IPS-15b (cell line): ENCODE measurements around the gene GPRASP2.
"Not testable (repeated sequence)": the region's sequence is repeated elsewhere in the genome, so short reads cannot be mapped to it uniquely, and the experiment has no call there.

Experiments
- H3K27me3 ChIP-seq: one replicate; pipeline ENCODE4 v1.6.1; 2013; ENCODE audit warnings: low read length; ENCODE audit not compliant: control insufficient read depth, insufficient read depth
- H3K36me3 ChIP-seq: one replicate; pipeline ENCODE4 v1.6.1; 2013; ENCODE audit warnings: low read length; ENCODE audit not compliant: control insufficient read depth, insufficient read depth
- H3K4me1 ChIP-seq: one replicate; pipeline ENCODE4 v1.6.1; 2013; ENCODE audit warnings: mild to moderate bottlenecking, low read length; ENCODE audit not compliant: control insufficient read depth, insufficient read depth
- H3K4me3 ChIP-seq: one replicate; pipeline ENCODE4 v1.5.1; 2013; ENCODE audit warnings: low read depth, low read length
- H3K9ac ChIP-seq: one replicate; pipeline ENCODE4 v1.6.1; 2013; ENCODE audit warnings: low read depth, mild to moderate bottlenecking, low read length
- H3K9me3 ChIP-seq: one replicate; pipeline ENCODE4 v1.6.1; 2013; ENCODE audit warnings: mild to moderate bottlenecking, low read length; ENCODE audit not compliant: control insufficient read depth, insufficient read depth

The GPRASP2 gene

GRCh38 chrX:102712981-102713625 lies 855 bp downstream of the GPRASP2 start:
- no peaks in the 10 kb centered on the region for H3K4me1 ChIP-seq
- H3K27me3 ChIP-seq = peaks cover 10% of the 10 kb centered on the region
- no peaks in the 10 kb centered on the region for H3K9me3 ChIP-seq
- H3K9ac ChIP-seq = no peak overlapping the region
- peak overlapping the region; percentile 74 for H3K4me3 ChIP-seq
- H3K36me3 ChIP-seq = peaks cover 5% of the 10 kb centered on the region

DNA sequence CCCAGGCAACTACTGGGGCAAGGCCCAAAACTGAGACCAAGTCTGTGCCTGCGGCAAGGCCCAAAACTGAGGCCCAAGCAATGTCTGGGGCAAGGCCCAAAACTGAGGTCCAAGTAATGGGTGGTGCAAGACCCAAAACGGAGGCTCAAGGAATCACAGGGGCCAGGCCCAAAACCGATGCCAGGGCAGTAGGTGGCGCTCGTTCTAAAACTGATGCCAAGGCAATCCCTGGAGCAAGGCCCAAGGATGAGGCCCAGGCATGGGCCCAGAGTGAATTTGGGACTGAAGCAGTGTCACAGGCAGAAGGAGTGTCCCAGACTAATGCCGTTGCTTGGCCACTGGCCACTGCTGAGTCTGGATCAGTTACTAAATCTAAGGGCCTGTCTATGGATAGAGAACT lies 2.7 kb downstream of the GPRASP2 start:
- Histone ChIP-seq H3K27me3 (peaks cover 10% of the 10 kb centered on the region), H3K4me3 (no peak overlapping the region)

GRCh38 chrX:102715967-102716366 lies 3.7 kb downstream of the GPRASP2 start:
- H3K9me3 ChIP-seq = no peaks in the 10 kb centered on the region
- peaks cover 5% of the 10 kb centered on the region for H3K36me3 ChIP-seq
- H3K4me1 ChIP-seq = no peaks in the 10 kb centered on the region
- H3K4me3 ChIP-seq = no peak overlapping the region
- H3K27me3 ChIP-seq = peaks cover 5% of the 10 kb centered on the region
- no peak overlapping the region for H3K9ac ChIP-seq

More for the DNA sequence above, 2.7 kb downstream of the GPRASP2 start:
- H3K36me3 ChIP-seq = peaks cover 5% of the 10 kb centered on the region
- no peaks in the 10 kb centered on the region for H3K4me1 ChIP-seq
- H3K9me3 ChIP-seq = no peaks in the 10 kb centered on the region
- H3K9ac ChIP-seq = no peak overlapping the region

DNA sequence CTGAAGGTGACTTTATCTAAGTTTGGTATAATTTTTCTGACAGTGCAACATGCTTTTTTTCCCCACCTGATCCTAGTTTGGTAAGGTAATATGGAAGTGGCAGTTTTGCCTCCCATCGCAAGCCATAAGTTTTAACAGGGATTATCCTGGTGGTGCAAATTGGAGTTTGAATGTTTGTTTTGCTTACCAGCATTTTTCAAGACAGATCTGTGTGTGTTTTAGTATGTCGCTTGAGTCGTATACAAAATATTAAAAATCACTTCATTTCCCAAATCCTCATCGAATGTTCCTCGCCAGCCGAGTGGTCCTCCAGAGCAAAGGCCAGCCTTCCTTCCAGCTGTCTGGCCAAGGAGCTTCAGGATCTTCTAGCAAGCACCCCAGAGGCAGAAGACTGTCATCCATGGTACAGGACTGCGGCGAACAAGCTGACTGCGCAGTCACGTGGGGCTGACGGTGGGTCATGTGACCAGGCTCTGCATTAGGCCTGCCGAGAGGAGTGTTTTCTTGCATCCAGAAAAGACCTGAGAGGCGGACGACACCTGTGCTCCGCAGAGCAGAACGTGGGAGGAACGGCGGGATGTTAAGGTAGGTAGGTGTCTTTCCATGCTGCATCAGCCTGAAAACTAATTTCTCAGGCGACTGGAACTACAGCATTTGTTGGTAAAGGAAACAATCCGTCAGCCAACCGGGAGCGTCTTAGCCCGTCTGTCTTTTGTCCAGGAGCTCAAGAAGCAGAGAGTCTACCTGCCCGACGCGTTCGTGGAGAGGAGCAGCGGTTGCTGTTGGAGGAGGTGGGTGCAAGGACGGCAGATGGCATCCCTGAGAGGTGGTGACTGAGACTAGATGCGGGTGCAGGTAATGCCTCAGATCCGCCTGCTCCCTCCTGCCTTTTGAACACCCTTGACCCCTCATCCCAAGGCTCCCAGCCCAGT lies 8.3 kb downstream of the GPRASP2 start, which contains the start of gene GPRASP3:
TSS of gene GPRASP3 (plus strand) at position 507 of the 932 bp plus-strand sequence. CDS start 28,253 bp downstream, outside the sequence.
- Histone ChIP-seq H3K9ac (no peak within 1 kb of the TSS), H3K27me3 (no peaks in the 10 kb centered on the region), H3K4me1 (no peaks in the 10 kb centered on the region), H3K36me3 (no peaks in the 10 kb centered on the region), H3K9me3 (no peaks in the 10 kb centered on the region), H3K4me3 (peak within 1 kb of the TSS; percentile 53)

GRCh38 chrX:102721169-102721506 lies 8.9 kb downstream of the GPRASP2 start:
- H3K9ac ChIP-seq, H3K27me3 ChIP-seq, H3K9me3 ChIP-seq, H3K4me1 ChIP-seq, H3K36me3 ChIP-seq: not testable (repeated sequence)
- peak overlapping the region; percentile 53 for H3K4me3 ChIP-seq

DNA sequence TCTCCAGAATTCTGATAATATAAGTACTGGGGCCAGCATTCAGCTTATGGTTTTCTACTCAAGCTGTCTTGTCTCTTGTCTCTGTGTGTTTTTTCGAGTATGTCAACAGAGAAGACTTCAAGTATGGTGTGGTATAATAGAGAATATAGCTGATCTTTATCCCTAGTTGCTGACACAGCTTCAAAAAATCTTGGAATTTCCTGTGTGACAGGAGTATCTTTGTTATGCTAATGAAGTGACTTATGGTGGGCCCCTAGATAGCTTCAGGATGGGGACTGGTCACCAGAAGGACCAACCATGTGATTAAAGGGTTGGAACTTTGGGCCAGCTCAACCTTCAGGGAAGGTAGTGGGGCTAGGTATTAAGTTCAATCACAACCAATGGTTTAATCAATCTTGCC lies 11.2 kb downstream of the GPRASP2 start:
- no peak overlapping the region for H3K9ac ChIP-seq
- no peaks in the 10 kb centered on the region for H3K36me3 ChIP-seq
- H3K4me3 ChIP-seq = no peak overlapping the region
- H3K9me3 ChIP-seq = no peaks in the 10 kb centered on the region
- H3K27me3 ChIP-seq = no peaks in the 10 kb centered on the region
- no peaks in the 10 kb centered on the region for H3K4me1 ChIP-seq

DNA sequence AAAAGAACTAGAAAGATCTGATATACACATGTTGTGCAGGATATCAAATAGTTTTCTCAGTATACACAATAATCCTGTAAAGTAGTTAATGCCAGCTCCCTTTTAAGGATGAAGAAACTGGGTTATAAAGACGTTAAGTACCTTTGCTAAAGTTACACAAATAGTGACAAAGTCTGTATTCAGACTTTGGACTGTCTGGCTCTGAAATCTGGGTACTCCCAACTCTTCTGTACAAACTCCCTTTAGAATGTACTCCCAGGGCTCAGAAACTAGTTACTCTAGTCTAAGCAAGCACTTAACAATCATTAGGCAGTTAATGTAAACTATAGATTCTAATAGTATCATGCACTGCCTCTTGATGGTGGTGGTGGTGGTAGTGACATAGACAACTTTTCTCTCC lies 15.5 kb downstream of the GPRASP2 start:
- Histone ChIP-seq H3K36me3 (no peaks in the 10 kb centered on the region), H3K27me3 (no peaks in the 10 kb centered on the region), H3K9me3 (no peaks in the 10 kb centered on the region), H3K4me3 (no peak overlapping the region), H3K4me1 (no peaks in the 10 kb centered on the region), H3K9ac (no peak overlapping the region)

- no peaks in the 10 kb centered on the region for H3K27me3 ChIP-seq
- no peak overlapping the region for H3K9ac ChIP-seq
- H3K9me3 ChIP-seq = no peaks in the 10 kb centered on the region
- H3K36me3 ChIP-seq = no peaks in the 10 kb centered on the region
- no peak overlapping the region for H3K4me3 ChIP-seq
- no peaks in the 10 kb centered on the region for H3K4me1 ChIP-seq
Measured at GRCh38 chrX:102728646-102729045, 16.4 kb downstream of the GPRASP2 start.

GRCh38 chrX:102739657-102740056 lies 27.4 kb downstream of the GPRASP2 start:
- Histone ChIP-seq H3K4me1 (peaks cover 6% of the 10 kb centered on the region), H3K9me3 (no peaks in the 10 kb centered on the region), H3K36me3 (no peaks in the 10 kb centered on the region), H3K27me3 (no peaks in the 10 kb centered on the region), H3K4me3 (no peak overlapping the region), H3K9ac (no peak overlapping the region)

DNA sequence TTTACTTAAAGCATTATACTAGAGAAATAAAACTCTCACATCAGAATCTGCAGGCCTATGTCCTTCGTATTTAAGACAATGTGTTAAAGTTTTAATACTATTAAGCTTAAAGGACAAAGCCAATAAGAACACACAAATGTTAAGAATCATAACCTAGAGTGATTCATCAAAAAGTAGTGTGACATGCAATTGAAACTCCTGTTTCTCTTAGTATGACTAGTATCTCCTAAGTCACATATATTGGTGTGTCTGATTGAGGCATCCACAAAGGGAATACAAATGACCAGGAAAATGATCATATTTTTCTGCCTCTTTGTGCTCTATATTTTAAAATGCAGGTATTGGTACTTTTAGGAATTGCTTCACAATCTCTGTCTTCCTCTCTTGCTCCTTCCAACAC lies 32.1 kb downstream of the GPRASP2 start:
- Histone ChIP-seq H3K27me3 (no peaks in the 10 kb centered on the region), H3K36me3 (no peaks in the 10 kb centered on the region), H3K9ac (no peak overlapping the region), H3K9me3 (peaks cover 2% of the 10 kb centered on the region), H3K4me1 (peaks cover 8% of the 10 kb centered on the region), H3K4me3 (no peak overlapping the region)

GRCh38 chrX:102745513-102745856 lies 33.2 kb downstream of the GPRASP2 start:
- no peaks in the 10 kb centered on the region for H3K36me3 ChIP-seq
- H3K9me3 ChIP-seq = peaks cover 2% of the 10 kb centered on the region
- H3K9ac ChIP-seq = no peak overlapping the region
- H3K4me3 ChIP-seq = peak overlapping the region; percentile 68
- no peaks in the 10 kb centered on the region for H3K27me3 ChIP-seq
- H3K4me1 ChIP-seq = peaks cover 8% of the 10 kb centered on the region
